Psoas muscle (tissue), 8 donors: Measurements from ENCODE around the gene YIPF5. TPM values are rescaled to one million over a fixed set of nuclear protein-coding genes. Genes with fewer than 3 reads are reported as not detected.

Source experiments
- ATAC-seq, 4 donors: fragments of 200-7000 bp; cut with Tn5 transposase; one replicate each; pipeline ENCODE4 v1.9.1; 2020; ENCODE audit warnings: moderate library complexity in 3 of 4, mild to moderate bottlenecking in 2 of 4
- DNase-seq, 2 donors: peaks; one replicate each; pipeline ENCODE4 v3.0.0-alpha.2; 2020
- H3K27ac ChIP-seq: fragments of 200-600 bp; one replicate; pipeline ENCODE4 v1.8.0; 2022
- H3K27me3 ChIP-seq, 3 donors: fragments of 200-600 bp in 1 of 3; one replicate each; pipeline versions ENCODE4 v1.6.1 to v1.8.0; 2013 to 2022; ENCODE audit warnings: low read length in 2 of 3, mild to moderate bottlenecking in 2 of 3, moderate library complexity in 1 of 3; ENCODE audit not compliant: insufficient read depth in 3 of 3
- H3K36me3 ChIP-seq, 2 donors: fragments of 200-600 bp in 1 of 2; one replicate each; pipeline versions ENCODE4 v1.6.1 to v1.8.0; 2013 to 2022; ENCODE audit warnings: low read depth in 1 of 2, mild to moderate bottlenecking in 1 of 2, moderate library complexity in 1 of 2; ENCODE audit not compliant: insufficient read depth in 1 of 2
- H3K4me1 ChIP-seq: fragments of 200-600 bp; one replicate; pipeline ENCODE4 v1.8.0; 2022
- H3K4me3 ChIP-seq: fragments of 200-600 bp; one replicate; pipeline ENCODE4 v1.8.0; 2022; ENCODE audit warnings: mild to moderate bottlenecking
- H3K9me3 ChIP-seq: fragments of 200-600 bp; one replicate; pipeline ENCODE4 v1.8.0; 2022
- CTCF ChIP-seq: fragments of 200-600 bp; IDR thresholded peaks from one replicate; pipeline ENCODE4 v1.8.0; 2022; ENCODE audit warnings: antibody characterized with exemption
- WGBS, 3 donors: extraction: QIAGEN DNeasy Blood & Tissue Kit; methylation state at CpG; one replicate each; pipeline versions ENCODE4 v1.1.6 to v1.1.7; 2013; 5-methylcytosine and 5-hydroxymethylcytosine counted together
- intact Hi-C, 2 donors: fragments of 100-400 bp; cut with DNase I; formaldehyde crosslinking; loops; one replicate each; pipeline versions ENCODE4 v1.11.0 to v1.14.2; 2022
- polyA plus RNA-seq, 3 donors: library from polyadenylated mRNA; stranded (reverse); fragments of 200-250 nt; gene quantifications; one replicate each; pipeline ENCODE4 v1.2.3, GENCODE V29; 2013
- total RNA-seq, 4 donors: library from RNA; stranded (reverse); fragmentation: NEBNext Ultra II Directional in 2 of 4; extraction: Animal tissue kit (Norgen Biotek cat#: 25700) in 2 of 4; gene quantifications; one replicate each; pipeline versions ENCODE4 v1.2.1 to v1.2.4, GENCODE V29; 2021 to 2023
- donor health status: healthy with polysubstance abuse.
- donor health status: DM: no; HTN: no; CAD: no; lungs with moderate emphysema.
- donor health status: Bipolar disorder and iron deficiency.
- donor health status: healthy.
- donor health status: DM: yes; HTN: yes; CAD: no.
- donor health status: DM: no; HTN: no; CAD: no.
- donor health status: DM: no; HTN: no; CAD: no.
- donor health status: DM: yes; HTN: yes; CAD: no.

Gene YIPF5
- total and polyA plus RNA-seq, 7 donors = 6.7 to 21.1 (median 14.7) TPM

- intact Hi-C loops = loop anchor here (10.0 kb wide), 3 partner anchors 187 to 1837 kb away; no protein-coding TSS in a partner anchor
- ATAC-seq (no peak), DNase-seq (no peak)
- Histone ChIP-seq H3K4me1 (peaks cover 5% of the 10 kb centered on the region), H3K27me3 (peaks cover 0 to 20% (median 7%) of the 10 kb centered on the region in 3 donors), H3K27ac (no peak overlapping the region), H3K9me3 (no peaks in the 10 kb centered on the region), H3K4me3 (no peak overlapping the region), H3K36me3 (no peaks in the 10 kb centered on the region)
- TF ChIP-seq CTCF = no peak
Measured at GRCh38 chr5:144207875-144208444, 37.5 kb upstream of the YIPF5 start.

- Histone ChIP-seq H3K4me1 (peaks cover 5% of the 10 kb centered on the region), H3K27ac (no peak overlapping the region), H3K27me3 (peaks cover 0 to 20% (median 4%) of the 10 kb centered on the region in 3 donors), H3K4me3 (no peak overlapping the region), H3K9me3 (no peaks in the 10 kb centered on the region), H3K36me3 (no peaks in the 10 kb centered on the region)
- intact Hi-C loops = loop anchor here (10.0 kb wide), 3 partner anchors 189 to 1839 kb away; no protein-coding TSS in a partner anchor
- DNase-seq (no peak), ATAC-seq (no peak)
- WGBS, 3 donors = 44 to 63% (median 60%) methylated on average over 2 of the region's 2 CpGs
- TF ChIP-seq CTCF = no peak
Measured at GRCh38 chr5:144206141-144206540, 35.7 kb upstream of the YIPF5 start.

GRCh38 chr5:144205141-144205551 is 34.7 kb upstream of the YIPF5 start:
- DNase-seq (peak; percentile 17 to 49), ATAC-seq (peak in 2 of 4 donors; percentile 28 to 58)
- Histone ChIP-seq H3K9me3 (no peaks in the 10 kb centered on the region), H3K36me3 (no peaks in the 10 kb centered on the region), H3K27me3 (peaks cover 0 to 20% (median 4%) of the 10 kb centered on the region in 3 donors), H3K27ac (no peak overlapping the region), H3K4me3 (peak overlapping the region; percentile 41), H3K4me1 (peaks cover 5% of the 10 kb centered on the region)
- 1% methylated on average over 30 to 31 of the region's 31 CpGs for WGBS, 3 donors
- intact Hi-C loops = loop anchor here (10.0 kb wide), 3 partner anchors 190 to 1840 kb away; no protein-coding TSS in a partner anchor
- no peak for TF ChIP-seq CTCF

- ATAC-seq (peak in 3 of 4 donors; percentile 37 to 87 (median 71)), DNase-seq (no peak)
- Histone ChIP-seq H3K27me3 (peaks cover 0 to 20% (median 4%) of the 10 kb centered on the region in 3 donors), H3K4me3 (no peak overlapping the region), H3K36me3 (no peaks in the 10 kb centered on the region), H3K9me3 (no peaks in the 10 kb centered on the region), H3K4me1 (peaks cover 5% of the 10 kb centered on the region), H3K27ac (no peak overlapping the region)
- TF ChIP-seq CTCF = peak; percentile 94
- WGBS, 3 donors = 28 to 36% (median 31%) methylated on average over 10 of the region's 10 CpGs
- intact Hi-C loops = loop anchor here (5.0 to 10.0 kb wide), 4 partner anchors 191 to 1841 kb away; no protein-coding TSS in a partner anchor
Measured at GRCh38 chr5:144203750-144204596, 33.5 kb upstream of the YIPF5 start.
